GM12878 (cell line): ENCODE results near the gene PISD. TPM values are rescaled to one million over a fixed set of nuclear protein-coding genes. Genes with fewer than 3 reads are reported as not detected.

Source experiments
- BACH1 ChIP-seq: fragments of 450-650 bp; IDR thresholded peaks from 2 replicates; pipeline ENCODE4 v1.6.1; 2017; ENCODE audit warnings: mild to moderate bottlenecking, borderline replicate concordance
- BCL3 ChIP-seq: IDR thresholded peaks from 2 replicates; pipeline ENCODE4 v1.6.1; 2011; ENCODE audit warnings: borderline replicate concordance, low read depth, mild to moderate bottlenecking, moderate library complexity, low read length; ENCODE audit not compliant: insufficient read depth, poor library complexity, severe bottlenecking
- CBX5 ChIP-seq: sonication (generic); IDR thresholded peaks from 2 replicates; pipeline ENCODE4 v1.6.1; 2016; ENCODE audit warnings: low read depth, moderate library complexity, mild to moderate bottlenecking, inconsistent platforms
- FOS ChIP-seq: IDR thresholded peaks from 3 replicates; pipeline ENCODE4 v1.6.1; 2011; ENCODE audit warnings: borderline replicate concordance; ENCODE audit not compliant: insufficient read length; ENCODE audit errors: extremely low read depth
- HDAC6 ChIP-seq: fragments of 200-600 bp; sonication (generic); IDR thresholded peaks from one replicate; pipeline ENCODE4 v1.8.0; 2017; ENCODE audit warnings: antibody characterized with exemption; ENCODE audit not compliant: unreplicated experiment
- NFXL1 ChIP-seq: fragments of 450-650 bp; IDR thresholded peaks from 2 replicates; pipeline ENCODE4 v1.6.1; 2017; ENCODE audit warnings: antibody characterized with exemption, mild to moderate bottlenecking, borderline replicate concordance
- RAD21 ChIP-seq: IDR thresholded peaks from 2 replicates; pipeline ENCODE4 v1.6.1; 2011; ENCODE audit warnings: mild to moderate bottlenecking, low read depth, low read length, moderate library complexity; ENCODE audit not compliant: insufficient read depth
- SREBF2 ChIP-seq: IDR thresholded peaks from 2 replicates; pipeline ENCODE4 v1.6.1; 2012; ENCODE audit warnings: mild to moderate bottlenecking, low read length
- TAF1 ChIP-seq: IDR thresholded peaks from 2 replicates; pipeline ENCODE4 v1.6.1; 2011; ENCODE audit warnings: mild to moderate bottlenecking, low read depth, low read length, borderline replicate concordance
- TCF12 ChIP-seq: IDR thresholded peaks from 2 replicates; pipeline ENCODE4 v1.6.1; 2011; ENCODE audit warnings: low read depth, mild to moderate bottlenecking, low read length
- TCF3 ChIP-seq: IDR thresholded peaks from 2 replicates; pipeline ENCODE4 v1.6.1; 2012; ENCODE audit warnings: low read depth, mild to moderate bottlenecking, low read length, borderline replicate concordance; ENCODE audit not compliant: insufficient read depth
- USF1 ChIP-seq: IDR thresholded peaks from 2 replicates; pipeline ENCODE4 v1.6.1; 2011; ENCODE audit warnings: borderline replicate concordance, low read depth, mild to moderate bottlenecking, moderate library complexity, mixed read lengths, low read length; ENCODE audit not compliant: insufficient read depth; ENCODE audit errors: extremely low read length
- ZNF24 ChIP-seq: fragments of 450-650 bp; IDR thresholded peaks from 2 replicates; pipeline ENCODE4 v1.6.1; 2017; ENCODE audit warnings: antibody characterized with exemption, mild to moderate bottlenecking
- ZNF274 ChIP-seq: IDR thresholded peaks from one replicate; pipeline ENCODE4 v1.8.0; 2011; ENCODE audit not compliant: insufficient read length, insufficient read depth
- polyA plus RNA-seq, 11 experiments: library from polyadenylated mRNA; depleted of rRNA in 4 of 11; unstranded in 6 of 11; stranded (reverse) in 5 of 11; fragments of >200 nt; fragmentation: Nextera tagmentation in 4 of 11; fragmentation: Illumina TruSeq in 1 of 11; extraction: Ambion mirVana in 4 of 11; extraction: Trizol in 1 of 11; gene quantifications; 1 replicate in 1 of 11; 2 replicates in 10 of 11; pipeline versions ENCODE4 v1.2.1 to v1.2.3, GENCODE V29; 2011 to 2016; ENCODE audit warnings: inconsistent platforms in 2 of 11, missing spikeins in 2 of 11, low read depth in 1 of 11
- total RNA-seq, 4 experiments: library from RNA; depleted of rRNA in 3 of 4; stranded (reverse); fragments of >200 nt in 3 of 4; fragmentation: Illumina TruSeq in 1 of 4; extraction: Trizol in 1 of 4; gene quantifications; 2 replicates each; pipeline versions ENCODE4 v1.2.1 to v1.2.3, GENCODE V29; 2013 to 2021
- TF ChIP-seq, protein P1 (sequence below): fragments of 450-650 bp; IDR thresholded peaks from 2 replicates; pipeline ENCODE4 v1.6.1; 2017; ENCODE audit warnings: antibody characterized with exemption, mild to moderate bottlenecking, moderate library complexity
- TF ChIP-seq, protein P2 (sequence below): fragments of 450-650 bp; IDR thresholded peaks from 2 replicates; pipeline ENCODE4 v1.6.1; 2016; ENCODE audit warnings: mild to moderate bottlenecking, moderate library complexity, borderline replicate concordance
- TF ChIP-seq, protein P3 (sequence below): fragments of 450-650 bp; conservative IDR thresholded peaks from 2 replicates; pipeline ENCODE4 v1.6.1; 2017; ENCODE audit warnings: mild to moderate bottlenecking, moderate library complexity

The PISD gene
- total and polyA plus RNA-seq, 10 of the 15 experiments (the other 5 are each of a cell fraction or from before 2014, with no cell fraction given) = 25.8 to 62.7 (median 45.8) TPM

DNA sequence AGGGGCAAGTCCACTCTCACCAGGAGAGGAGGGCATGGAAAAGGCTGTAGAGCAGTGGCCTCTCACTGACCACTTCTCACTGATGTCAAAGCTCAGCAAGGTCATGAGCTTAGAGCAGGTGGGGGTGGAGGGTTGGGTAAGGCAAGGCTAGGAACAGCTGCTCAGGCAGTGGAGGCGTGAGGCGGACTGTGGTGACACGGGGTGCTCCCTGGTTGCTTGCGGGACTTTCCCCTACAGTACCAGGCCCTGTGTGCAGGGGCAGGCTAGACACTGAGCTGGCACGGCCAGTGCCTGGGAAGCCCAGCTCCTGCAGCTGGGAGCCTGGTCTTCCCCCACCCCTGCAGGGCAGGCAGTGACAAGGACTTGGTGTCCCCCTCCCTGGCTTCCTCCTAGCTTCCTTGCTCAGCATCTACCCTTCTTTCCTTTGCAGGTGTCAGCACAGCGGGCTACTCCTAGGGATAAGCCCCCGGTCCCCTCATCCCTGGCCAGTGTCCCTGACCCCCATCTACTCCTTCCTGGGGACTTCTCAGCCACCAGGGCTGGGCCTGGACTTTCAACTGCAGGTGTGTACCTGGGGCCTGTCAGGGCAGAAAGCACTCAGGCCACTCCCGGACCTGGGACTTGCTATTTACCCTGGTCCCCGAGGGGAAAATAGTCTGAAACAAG, 45.6 kb downstream of the PISD start (continued):
- TF ChIP-seq TAF1 (no peak), ZNF24 (no peak), NFXL1 (no peak), ZNF274 (no peak), RAD21 (no peak), BACH1 (no peak), SREBF2 (no peak), CBX5 (no peak), TCF12 (peak; percentile 86), FOS (no peak), BCL3 (peak; percentile 60), TCF3 (0 out of 2 replicates have a peak, but pooled peaks have one; percentile 49), USF1 (no peak), HDAC6 (no peak)
- TF ChIP-seq, protein P1, sequence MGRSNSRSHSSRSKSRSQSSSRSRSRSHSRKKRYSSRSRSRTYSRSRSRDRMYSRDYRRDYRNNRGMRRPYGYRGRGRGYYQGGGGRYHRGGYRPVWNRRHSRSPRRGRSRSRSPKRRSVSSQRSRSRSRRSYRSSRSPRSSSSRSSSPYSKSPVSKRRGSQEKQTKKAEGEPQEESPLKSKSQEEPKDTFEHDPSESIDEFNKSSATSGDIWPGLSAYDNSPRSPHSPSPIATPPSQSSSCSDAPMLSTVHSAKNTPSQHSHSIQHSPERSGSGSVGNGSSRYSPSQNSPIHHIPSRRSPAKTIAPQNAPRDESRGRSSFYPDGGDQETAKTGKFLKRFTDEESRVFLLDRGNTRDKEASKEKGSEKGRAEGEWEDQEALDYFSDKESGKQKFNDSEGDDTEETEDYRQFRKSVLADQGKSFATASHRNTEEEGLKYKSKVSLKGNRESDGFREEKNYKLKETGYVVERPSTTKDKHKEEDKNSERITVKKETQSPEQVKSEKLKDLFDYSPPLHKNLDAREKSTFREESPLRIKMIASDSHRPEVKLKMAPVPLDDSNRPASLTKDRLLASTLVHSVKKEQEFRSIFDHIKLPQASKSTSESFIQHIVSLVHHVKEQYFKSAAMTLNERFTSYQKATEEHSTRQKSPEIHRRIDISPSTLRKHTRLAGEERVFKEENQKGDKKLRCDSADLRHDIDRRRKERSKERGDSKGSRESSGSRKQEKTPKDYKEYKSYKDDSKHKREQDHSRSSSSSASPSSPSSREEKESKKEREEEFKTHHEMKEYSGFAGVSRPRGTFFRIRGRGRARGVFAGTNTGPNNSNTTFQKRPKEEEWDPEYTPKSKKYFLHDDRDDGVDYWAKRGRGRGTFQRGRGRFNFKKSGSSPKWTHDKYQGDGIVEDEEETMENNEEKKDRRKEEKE = no peak
- TF ChIP-seq, protein P2, sequence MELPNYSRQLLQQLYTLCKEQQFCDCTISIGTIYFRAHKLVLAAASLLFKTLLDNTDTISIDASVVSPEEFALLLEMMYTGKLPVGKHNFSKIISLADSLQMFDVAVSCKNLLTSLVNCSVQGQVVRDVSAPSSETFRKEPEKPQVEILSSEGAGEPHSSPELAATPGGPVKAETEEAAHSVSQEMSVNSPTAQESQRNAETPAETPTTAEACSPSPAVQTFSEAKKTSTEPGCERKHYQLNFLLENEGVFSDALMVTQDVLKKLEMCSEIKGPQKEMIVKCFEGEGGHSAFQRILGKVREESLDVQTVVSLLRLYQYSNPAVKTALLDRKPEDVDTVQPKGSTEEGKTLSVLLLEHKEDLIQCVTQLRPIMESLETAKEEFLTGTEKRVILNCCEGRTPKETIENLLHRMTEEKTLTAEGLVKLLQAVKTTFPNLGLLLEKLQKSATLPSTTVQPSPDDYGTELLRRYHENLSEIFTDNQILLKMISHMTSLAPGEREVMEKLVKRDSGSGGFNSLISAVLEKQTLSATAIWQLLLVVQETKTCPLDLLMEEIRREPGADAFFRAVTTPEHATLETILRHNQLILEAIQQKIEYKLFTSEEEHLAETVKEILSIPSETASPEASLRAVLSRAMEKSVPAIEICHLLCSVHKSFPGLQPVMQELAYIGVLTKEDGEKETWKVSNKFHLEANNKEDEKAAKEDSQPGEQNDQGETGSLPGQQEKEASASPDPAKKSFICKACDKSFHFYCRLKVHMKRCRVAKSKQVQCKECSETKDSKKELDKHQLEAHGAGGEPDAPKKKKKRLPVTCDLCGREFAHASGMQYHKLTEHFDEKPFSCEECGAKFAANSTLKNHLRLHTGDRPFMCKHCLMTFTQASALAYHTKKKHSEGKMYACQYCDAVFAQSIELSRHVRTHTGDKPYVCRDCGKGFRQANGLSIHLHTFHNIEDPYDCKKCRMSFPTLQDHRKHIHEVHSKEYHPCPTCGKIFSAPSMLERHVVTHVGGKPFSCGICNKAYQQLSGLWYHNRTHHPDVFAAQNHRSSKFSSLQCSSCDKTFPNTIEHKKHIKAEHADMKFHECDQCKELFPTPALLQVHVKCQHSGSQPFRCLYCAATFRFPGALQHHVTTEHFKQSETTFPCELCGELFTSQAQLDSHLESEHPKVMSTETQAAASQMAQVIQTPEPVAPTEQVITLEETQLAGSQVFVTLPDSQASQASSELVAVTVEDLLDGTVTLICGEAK = no peak
- TF ChIP-seq, protein P3, sequence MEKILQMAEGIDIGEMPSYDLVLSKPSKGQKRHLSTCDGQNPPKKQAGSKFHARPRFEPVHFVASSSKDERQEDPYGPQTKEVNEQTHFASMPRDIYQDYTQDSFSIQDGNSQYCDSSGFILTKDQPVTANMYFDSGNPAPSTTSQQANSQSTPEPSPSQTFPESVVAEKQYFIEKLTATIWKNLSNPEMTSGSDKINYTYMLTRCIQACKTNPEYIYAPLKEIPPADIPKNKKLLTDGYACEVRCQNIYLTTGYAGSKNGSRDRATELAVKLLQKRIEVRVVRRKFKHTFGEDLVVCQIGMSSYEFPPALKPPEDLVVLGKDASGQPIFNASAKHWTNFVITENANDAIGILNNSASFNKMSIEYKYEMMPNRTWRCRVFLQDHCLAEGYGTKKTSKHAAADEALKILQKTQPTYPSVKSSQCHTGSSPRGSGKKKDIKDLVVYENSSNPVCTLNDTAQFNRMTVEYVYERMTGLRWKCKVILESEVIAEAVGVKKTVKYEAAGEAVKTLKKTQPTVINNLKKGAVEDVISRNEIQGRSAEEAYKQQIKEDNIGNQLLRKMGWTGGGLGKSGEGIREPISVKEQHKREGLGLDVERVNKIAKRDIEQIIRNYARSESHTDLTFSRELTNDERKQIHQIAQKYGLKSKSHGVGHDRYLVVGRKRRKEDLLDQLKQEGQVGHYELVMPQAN = no peak
